Stimulated activated CD8-positive, alpha-beta memory T cell treated with anti-CD3 and anti-CD28 coated beads, Interleukin-2, amount 100 ng/mL, for 48 hours (primary cell): ENCODE results near the gene DNTT.
"Not testable (repeated sequence)": the region's sequence is repeated elsewhere in the genome, so short reads cannot be mapped to it uniquely, and the experiment has no call there.

Source experiments
- DNase-seq, 2 donors: peaks; one replicate each; pipeline ENCODE4 v3.0.0-alpha.2; 2020; ENCODE audit warnings: low read depth in 2 of 2

Gene DNTT

GRCh38 chr10:96276426-96276825 is 27.8 kb upstream of the DNTT start:
- no peak for DNase-seq

DNA sequence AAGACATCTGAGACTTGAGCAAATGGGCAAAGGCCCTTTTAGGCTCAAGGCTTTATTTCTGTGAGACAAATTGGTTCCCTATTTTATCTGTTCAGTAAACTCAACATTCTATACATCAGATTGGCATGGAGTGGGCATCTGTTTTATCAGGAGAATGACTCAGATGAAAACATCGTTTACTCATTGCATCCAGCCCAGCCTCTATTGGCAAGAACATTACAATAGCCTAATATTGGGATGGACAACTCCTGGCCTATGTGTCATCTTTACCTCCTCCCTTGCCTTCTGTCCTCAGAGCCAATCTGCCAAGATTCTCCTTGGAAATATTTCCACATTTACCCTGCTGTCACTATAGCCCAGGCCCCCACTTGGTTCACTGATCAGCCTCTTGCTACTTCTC is 27.4 kb upstream of the DNTT start:
- DNase-seq: no peak

DNA sequence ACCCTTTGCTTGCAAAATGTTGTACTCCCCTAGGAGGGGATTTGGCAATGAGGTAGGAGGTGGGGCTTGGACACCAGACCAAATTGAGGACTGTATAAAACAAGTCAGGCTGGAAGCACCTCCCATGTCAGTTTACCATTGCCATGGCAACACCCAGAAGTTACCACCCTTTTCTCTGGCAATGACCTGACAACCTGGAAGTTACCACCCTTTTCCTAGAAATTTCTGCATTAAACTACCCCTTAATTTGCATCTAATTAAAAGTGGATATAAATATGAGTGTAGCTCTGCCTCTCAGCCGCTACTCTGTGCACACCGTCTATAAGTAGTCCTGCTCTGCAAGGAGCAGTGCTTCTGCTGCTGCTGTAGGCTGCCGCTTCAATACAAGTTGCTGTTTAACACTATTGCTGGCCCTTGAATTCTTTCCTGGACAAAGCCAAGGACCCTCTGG is 25.0 kb upstream of the DNTT start:
- DNase-seq: no peak

DNA sequence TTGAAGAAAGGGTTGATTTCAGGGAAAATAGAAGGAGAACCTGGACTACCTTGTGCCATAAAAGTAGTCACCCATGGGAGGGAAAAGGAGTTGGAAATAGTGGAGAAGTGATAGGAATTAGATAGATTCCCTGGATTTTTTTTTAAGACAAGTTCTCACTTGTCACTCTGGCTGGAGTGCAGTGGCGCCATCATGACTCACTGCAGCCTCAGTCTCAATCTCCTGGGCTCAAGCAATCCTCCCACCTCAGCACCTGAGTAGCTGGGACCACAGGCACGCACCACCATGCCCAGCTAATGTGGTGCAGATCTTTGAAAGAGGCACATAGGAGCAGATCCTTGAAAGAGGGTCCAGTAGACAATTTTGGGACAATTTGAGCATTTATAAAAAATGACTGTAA is 23.4 kb upstream of the DNTT start:
- DNase-seq: no peak

DNA sequence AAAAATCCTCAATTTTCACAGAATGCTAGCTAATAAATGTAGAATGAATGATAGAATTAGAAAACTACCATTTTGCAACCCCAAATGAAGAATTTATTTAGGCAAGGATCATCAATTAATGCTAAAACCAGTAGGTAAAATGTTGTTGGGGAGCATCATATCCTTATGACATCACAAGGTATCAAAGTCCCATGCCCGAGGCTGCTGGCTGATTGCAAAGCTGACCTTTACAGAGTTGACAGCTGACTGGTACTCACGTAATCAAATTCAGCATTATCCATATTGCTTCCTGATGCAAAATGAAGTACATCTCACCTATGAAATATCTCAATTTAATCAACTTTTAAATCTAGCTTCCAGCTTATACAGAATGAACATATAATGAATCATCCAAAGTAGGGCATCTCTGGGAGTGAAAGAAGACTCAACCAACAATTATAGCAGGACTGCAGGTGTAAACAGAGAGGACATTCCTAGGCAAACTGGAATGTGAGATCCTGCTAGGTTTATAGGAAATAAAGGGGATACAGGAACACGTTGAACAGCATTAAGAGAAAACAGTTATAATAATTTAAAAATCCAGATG is 22.7 kb upstream of the DNTT start:
- no peak for DNase-seq

DNA sequence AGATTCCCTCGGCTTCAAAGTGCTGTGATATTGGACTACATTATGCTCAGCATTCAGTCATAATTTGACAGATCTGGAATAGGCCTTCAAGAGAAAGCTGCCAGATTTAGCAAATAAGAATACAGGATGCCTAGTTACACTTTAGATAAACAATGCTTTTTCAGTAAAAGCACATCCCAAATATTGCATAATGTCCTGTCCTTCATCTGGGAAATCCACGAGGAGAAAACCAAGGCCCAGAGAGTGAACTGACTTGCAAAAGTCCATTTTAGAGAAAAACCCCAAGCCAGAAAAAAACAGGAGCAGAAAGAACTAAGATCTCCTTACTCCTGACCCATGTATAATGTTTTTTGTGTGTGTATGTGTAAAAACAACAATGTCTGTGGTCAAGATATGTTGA is 20.9 kb upstream of the DNTT start:
- no peak for DNase-seq

DNA sequence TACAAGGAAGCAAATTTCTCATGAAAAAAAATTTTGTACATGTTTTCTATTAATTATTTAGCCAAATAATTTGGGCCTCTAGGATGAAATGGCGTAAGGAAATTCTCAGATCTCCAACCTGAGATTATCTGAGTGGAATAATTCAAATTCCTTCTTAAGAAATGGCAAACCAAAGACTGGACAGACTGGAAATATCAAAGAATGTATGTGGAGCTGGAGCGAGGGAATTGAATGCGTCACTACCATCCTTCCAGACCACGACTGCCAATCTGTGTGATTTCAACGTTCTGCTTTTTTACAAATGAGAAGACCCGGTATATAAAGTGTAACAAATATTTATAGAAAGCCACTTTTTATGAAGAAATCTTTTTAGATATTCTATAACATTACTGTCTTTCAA is 20.5 kb upstream of the DNTT start:
- DNase-seq: no peak

- no peak for DNase-seq
Measured at GRCh38 chr10:96285331-96285752, 18.9 kb upstream of the DNTT start.

GRCh38 chr10:96287392-96288105 is 16.7 kb upstream of the DNTT start:
- no peak for DNase-seq

DNA sequence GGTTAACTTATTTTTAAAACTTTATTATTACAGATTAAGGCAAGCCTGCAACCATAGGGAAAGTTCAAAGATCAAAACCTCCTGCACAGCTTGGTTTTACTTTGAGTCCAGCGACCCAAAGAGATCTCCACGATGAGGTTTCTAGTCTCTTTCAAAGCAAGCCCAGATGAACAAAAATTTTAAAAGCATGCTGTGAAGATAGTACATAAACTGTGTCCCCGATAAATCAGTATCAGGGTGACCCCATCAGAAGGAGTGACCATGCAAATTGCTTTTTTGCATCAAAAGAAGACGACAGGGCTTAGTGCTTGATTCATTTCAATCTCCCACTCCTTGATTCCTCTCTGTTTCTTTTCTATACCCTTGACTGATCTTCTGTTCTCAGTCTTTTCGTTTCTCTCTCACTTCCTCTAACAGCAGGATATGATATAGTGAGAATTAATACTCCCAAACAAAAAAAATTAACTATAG is 16.0 kb upstream of the DNTT start:
- DNase-seq: no peak

GRCh38 chr10:96289218-96289910 is 14.9 kb upstream of the DNTT start:
- DNase-seq: no peak

GRCh38 chr10:96290368-96291133 is 13.7 kb upstream of the DNTT start:
- no peak for DNase-seq

- DNase-seq: no peak
Measured at GRCh38 chr10:96292971-96293920, 11.0 kb upstream of the DNTT start.

DNA sequence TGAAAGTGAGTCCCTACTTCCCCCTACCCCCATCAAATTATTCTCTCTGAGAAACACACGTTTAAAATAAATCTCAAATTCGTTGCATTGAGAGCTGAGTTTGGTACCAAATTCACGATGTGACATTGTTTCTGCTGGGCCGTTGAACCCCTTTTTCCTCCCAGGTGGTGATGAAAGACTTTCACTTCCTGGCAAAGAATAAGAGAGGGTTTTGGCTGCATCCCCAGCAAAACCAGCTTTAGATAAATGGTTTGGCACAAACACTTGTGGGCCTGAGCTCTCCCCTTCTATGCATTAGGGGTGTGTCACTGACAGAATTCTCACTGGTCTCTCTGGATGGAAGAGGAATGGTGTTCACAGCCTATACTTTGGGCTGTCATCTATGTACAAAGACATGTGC is 8.8 kb upstream of the DNTT start:
- no peak for DNase-seq

GRCh38 chr10:96297486-96297885 is 6.7 kb upstream of the DNTT start:
- no peak for DNase-seq

GRCh38 chr10:96298362-96298761 is 5.9 kb upstream of the DNTT start:
- no peak for DNase-seq

- no peak for DNase-seq
Measured at GRCh38 chr10:96299383-96299782, 4.9 kb upstream of the DNTT start.

DNA sequence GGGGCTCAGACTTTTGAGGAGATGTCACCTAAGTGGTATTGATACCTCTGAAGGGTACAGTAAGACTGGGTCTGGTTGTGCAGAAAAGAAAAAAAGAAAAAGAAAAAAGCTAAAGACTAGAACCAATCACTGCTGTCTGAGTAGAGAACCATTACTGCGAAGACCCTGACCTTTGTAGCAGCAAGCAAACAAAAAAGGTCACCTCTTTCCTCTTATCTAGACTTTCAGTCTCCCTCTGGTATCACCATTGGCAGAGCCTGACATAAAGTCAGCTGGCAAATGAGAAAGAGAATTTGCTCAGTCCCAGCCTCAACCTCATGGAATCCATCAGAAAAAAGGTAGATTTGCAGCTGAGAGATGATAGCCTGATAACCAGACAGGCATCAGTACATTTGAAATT is 2.6 kb upstream of the DNTT start:
- no peak for DNase-seq

DNA sequence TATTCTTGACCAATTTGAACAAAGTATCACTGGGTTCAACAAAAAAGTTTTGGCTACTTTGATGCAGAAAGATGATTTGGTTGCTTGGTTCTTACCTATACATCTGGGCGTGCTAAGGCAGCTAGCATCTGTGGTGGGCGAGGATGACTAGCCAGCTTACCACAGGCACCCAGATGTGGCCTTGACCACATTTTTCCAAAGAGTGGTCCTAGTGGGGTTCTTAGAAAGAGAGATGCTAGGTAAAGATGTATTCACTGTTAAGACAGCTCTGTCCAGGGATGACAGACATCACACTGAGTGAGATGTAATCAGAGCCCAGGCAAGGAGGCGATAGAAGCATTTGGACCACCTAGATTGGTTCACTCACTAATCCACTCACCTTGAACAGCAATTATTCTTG is 785 bp downstream of the DNTT start:
- DNase-seq: no peak

- DNase-seq: no peak
Measured at GRCh38 chr10:96306516-96306915, 2.3 kb downstream of the DNTT start.

DNA sequence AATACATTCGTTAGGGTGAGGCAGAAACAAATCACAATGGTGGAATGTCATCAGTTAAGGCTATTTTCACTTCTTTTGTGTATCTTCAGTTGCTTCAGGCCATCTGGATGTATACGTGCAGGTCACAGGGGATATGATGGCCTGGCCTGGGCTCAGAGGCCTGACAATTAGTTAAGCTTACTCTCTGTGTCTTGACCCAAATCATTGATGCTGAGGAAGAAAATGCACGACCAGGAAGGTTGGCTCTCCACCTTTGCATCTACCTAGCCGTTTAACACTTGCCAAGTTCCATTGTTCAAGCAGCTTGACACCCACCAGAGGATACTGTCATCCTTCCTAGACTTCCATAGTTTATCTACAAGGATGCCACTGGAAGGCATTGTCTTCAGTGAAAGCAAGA is 4.6 kb downstream of the DNTT start:
- DNase-seq: not testable (repeated sequence)
